GM21825 (cell line): ENCODE data around the gene MOSPD3.
"Not testable (repeated sequence)": the region's sequence is repeated elsewhere in the genome, so short reads cannot be mapped to it uniquely, and the experiment has no call there.

Experiments used
- ATAC-seq: cut with Tn5 transposase; IDR thresholded peaks from one replicate; pipeline ENCODE4 v1.9.1; 2021; ENCODE audit warnings: mild to moderate bottlenecking, moderate library complexity; ENCODE audit not compliant: unreplicated experiment

The MOSPD3 gene

DNA sequence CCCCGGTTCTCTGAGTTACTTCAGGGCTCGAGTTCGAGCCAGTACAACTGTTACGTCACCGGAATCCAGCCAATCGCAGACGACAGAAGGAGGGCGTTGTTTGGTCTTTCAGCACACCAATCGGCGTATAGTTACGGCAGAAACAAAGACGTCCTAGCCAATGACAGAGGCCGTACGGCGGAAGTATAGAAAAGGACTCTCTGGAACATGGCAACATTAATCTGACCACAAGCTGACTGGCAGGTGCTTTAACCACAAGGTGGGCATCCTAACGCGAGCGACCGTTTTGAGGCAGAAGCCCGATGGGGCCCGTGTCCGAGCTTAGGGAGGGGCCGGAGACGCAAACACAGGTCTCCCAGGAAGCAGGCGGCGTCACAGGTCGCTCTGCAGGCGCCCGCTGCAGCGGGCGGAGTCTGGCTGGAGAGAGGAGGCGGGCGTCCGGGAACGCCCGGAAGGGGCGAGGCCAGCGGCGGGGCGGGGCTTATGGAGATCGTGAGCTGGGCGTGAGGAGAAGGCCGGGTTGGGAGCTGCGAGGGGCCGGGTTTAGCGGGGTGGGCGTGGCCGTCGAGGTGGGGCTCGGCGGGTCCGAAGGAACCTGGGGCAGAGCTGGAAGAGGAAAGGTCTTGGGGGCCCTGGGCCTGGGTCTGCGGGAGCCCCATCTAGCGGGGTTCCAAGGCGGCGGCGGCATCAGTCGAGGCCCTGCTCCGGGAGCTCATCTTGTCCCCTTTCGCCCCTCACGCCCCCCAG, at the start of gene MOSPD3:
MOSPD3 (plus strand) TSS at position 558 of the 747 bp plus-strand sequence. CDS start 252 bp downstream, outside the sequence.
- ATAC-seq: peak; percentile 85

DNA sequence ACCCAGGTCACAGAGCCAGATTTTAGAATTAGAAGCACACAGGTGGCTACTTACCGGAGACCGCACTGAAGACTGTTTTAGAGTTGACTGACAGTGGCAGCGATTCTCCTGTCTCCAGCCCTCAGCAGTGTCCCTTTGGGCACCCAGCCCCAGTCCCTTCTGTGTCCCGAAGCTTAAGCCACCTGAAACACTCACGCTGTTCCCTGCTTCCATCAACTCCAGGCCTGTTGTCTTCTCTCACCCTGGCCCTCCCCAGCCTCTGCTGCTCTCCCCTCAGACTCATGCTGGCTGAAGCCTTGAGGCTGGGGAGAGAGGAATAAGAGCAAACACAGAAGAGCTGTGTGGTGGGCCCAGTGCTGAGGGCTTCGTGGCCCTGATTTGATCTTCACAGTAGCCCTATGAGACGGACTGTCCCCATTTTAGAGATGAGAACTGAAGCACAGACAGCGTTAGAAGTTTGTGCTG, 49.2 kb upstream of the MOSPD3 start:
- ATAC-seq: no peak

GRCh38 chr7:100563809-100564400, 48.4 kb upstream of the MOSPD3 start:
- no peak for ATAC-seq

- ATAC-seq: not testable (repeated sequence)
Measured at GRCh38 chr7:100564405-100564804, 47.9 kb upstream of the MOSPD3 start.

DNA sequence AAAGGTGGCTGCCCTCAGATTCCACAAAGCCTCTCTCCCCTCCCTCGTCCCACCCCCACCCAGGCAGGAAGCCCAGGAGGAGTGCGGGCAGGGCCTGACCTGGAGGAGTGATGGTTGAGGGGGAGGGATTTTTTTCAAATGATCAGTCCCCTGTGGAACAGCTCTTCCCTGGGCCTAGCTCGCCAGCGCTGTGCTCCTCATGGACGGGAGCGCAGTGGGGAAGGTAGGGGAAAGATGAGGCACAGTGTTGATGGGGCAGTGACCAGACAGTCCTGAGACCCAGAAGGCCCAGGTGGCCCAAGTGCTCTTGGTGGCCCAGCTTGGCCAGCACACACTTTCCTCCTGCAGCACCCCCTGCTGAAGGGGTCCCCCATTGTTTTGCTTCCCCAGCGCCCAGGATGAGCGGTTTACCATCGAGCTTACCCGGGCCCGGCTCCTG, 47.2 kb upstream of the MOSPD3 start:
- ATAC-seq: no peak

DNA sequence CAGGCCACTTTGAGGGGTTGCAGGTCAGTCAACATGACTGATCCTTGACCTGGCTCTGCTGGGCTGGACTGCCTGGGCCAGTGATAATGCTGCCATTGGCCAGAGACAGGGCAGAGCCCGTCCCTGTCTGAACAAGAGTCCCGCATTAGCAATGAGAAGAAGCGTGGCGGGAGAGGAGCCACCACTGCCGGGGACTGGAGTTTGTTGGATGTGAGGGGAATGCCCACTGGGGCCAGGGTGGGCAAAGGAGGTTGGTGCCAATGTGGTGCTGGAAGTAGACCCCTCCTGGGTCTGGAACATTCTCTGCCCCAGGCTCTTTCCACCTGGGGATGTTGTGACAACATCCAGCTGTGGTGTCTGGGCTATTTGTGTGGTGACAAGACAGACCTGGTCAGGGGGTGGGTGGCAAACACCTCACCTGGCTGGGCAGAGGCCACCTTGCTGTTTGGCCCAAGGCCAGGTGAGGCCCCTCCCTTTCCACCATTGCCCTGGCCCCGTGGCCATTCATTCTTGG, 46.3 kb upstream of the MOSPD3 start:
- no peak for ATAC-seq

GRCh38 chr7:100567031-100567730, 45.2 kb upstream of the MOSPD3 start:
- no peak for ATAC-seq

DNA sequence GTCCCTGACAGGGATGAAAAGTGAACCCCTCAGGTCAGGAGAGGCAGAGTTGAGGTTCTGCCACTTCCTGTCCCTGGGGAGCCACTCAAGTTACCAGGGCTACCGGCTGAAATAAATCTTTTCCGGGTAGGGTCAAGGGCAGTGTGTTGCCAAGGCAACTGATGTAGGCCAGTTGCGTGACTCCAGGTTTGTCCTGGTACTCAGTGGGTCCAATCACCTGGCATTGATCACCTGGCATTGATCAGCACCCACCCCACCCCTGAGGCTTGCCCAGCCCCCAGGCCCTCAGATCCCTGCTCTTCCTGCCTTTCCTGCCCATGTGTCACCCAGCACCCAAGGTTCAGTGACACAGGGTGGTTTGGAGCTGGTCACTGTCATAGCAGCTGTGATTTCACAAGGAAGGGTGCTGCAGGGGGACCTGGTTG, 44.6 kb upstream of the MOSPD3 start:
- ATAC-seq: no peak

- no peak for ATAC-seq
Measured at GRCh38 chr7:100568176-100568895, 44.0 kb upstream of the MOSPD3 start.

DNA sequence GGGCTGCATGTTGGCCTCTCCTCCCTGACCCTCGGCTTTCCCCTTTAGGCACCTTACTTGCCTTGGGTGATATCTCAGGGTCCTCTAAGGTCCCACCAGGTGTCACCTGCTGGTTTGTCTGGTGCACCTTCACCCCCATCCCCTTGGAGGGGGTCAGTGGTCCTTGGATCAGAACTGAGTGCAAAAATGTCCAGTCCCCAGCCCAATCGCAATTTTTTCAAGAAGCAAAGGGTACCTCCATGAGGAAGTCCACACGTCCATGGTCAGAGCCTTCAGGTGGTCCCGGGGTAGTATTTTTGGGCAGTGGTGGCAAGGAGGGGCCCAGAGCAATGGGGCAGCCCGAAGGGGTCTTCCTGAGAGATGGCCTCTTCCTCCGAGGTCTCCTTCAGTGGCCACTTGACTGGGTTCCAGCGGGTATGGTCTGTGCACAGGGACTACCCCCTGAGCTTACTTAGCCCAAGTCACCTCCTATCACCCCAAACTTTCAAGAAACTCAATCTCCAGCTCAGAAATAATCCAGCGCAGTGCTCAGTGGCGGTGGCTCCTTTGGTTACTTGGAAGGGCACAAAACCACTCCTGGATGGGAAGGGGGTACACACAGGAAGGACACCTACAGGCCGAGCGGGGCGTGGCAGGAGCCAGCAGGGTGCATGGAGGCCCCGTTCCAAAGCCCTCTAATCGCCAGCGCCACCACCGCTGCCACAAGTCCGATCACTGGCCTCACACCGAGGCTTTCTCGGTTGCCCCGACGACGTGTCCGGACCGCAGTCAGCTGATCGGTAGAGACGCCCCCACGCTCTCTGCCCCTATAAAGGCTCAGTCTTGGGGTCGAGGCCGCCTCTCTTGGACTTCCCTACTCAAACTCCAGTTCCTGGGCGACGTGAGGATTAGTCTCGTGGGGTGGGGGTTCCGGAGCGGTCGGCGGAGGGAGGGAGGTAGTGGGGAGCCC, 43.2 kb upstream of the MOSPD3 start:
- ATAC-seq: no peak

GRCh38 chr7:100570954-100571828, 41.1 kb upstream of the MOSPD3 start:
- ATAC-seq: no peak

GRCh38 chr7:100571829-100572116, 40.6 kb upstream of the MOSPD3 start:
- ATAC-seq: no peak

GRCh38 chr7:100572281-100572948, 39.9 kb upstream of the MOSPD3 start:
- ATAC-seq: no peak

- no peak for ATAC-seq
Measured at GRCh38 chr7:100572949-100573675, 39.2 kb upstream of the MOSPD3 start.

DNA sequence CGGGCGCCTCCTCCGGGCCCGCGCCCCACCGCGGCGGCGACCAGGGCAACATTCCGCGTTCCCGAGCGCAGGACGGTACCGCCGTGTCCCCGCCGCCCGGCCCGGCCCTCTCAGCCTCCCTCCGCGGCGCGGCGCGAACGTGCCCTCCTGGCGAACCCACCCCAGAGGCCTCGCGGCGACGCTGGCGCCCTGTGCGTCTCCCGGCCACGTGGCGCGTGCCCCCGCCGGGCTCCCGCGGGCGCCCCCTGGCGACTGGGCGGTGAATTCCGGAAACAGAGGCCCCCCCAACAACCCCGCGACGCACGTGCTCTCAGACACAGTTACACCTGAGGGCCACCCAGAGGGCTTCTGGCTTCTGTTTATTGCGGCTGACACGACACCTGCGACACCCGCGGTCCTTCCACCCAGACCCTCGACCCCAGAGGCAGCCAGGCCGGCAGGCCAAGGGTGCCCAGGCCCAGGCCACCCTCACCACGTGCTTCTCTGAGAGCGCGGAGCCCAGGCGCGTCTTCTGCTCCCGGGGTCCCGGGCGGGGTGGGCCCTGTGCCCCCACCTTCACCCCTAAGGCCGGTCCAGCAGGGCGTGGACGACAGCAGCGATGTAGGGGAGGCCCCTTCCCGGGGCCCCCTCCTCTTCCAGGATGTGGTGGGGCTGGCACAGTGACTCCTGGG, 38.5 kb upstream of the MOSPD3 start, which contains the start of gene SAP25:
SAP25 (minus strand) TSS at position 210 of the 671 bp plus-strand sequence; CDS start at position 52, 158 bp downstream.
- ATAC-seq: no peak

DNA sequence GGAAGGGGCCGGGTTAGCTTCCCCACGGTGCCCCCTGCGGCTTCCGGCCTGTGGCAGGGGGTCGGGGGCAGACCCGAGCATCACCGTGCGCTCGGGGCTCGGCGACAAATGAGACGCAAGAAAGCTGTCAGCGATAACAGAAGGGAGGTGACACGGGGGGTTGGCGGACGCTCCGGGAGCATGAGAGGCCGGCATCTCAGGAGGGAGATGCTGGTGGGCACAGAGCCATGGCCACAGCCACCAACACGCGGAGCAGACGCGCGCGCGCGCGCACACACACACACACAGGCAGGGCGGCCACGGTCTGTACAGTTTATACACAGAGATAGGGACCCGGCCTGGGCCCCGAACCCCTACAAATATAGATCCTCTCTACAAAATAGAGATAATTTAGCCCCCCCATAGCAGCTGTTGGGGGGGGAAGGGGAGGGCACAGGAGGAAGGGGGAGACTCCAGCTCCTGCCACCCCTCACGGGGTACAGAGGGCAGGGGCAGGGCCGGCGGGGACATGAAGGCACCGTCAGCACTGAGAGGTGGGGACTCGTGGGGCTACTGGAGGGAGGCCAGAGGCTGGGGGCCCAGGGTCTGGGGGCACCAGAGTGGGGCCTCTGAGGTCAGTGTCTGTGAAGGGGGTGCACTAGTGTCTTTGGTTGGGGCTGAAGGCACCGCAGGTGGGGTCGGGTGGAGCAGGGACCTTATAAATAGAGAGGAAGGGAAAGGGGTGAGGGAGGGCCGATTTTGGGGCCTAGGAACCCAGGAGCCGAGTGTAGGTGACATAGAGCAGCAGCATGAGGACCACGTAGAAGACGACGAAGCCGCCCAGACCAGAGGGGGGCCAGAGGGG, 37.8 kb upstream of the MOSPD3 start:
- ATAC-seq: no peak
